Astrocyte (in vitro differentiated cells and primary cell): ENCODE measurements around the gene GLB1L2. TPM values are rescaled to one million over a fixed set of nuclear protein-coding genes. Genes with fewer than 3 reads are reported as not detected.

Experiments used
- DNase-seq: peaks from one replicate; pipeline ENCODE4 v3.0.0-alpha.2; 2010; ENCODE audit warnings: low read depth
- FAIRE-seq: peaks from 2 replicates; lab custom pipeline; 2011; peaks lifted over from hg19 to GRCh38; lab: Jason Lieb, UNC
- H2AFZ ChIP-seq: 2 replicates; pipeline ENCODE4 v1.6.0; 2012; ENCODE audit warnings: low read depth, low read length, inconsistent platforms
- H3K27ac ChIP-seq: 2 replicates; pipeline ENCODE4 v1.5.1; 2011; ENCODE audit warnings: low read depth, low read length, inconsistent platforms
- H3K27me3 ChIP-seq: 2 replicates; pipeline ENCODE4 v1.6.0; 2011; ENCODE audit warnings: low read length, inconsistent platforms; ENCODE audit not compliant: insufficient read depth
- H3K36me3 ChIP-seq: 2 replicates; pipeline ENCODE4 v1.5.1; 2011; ENCODE audit warnings: low read length, inconsistent platforms; ENCODE audit not compliant: insufficient read depth
- H3K4me1 ChIP-seq: 2 replicates; pipeline ENCODE4 v1.5.1; 2011; ENCODE audit warnings: low read length, inconsistent platforms; ENCODE audit not compliant: insufficient read depth
- H3K4me2 ChIP-seq: 2 replicates; pipeline ENCODE4 v1.6.0; 2012; ENCODE audit warnings: low read length, inconsistent platforms
- H3K4me3 ChIP-seq: 2 replicates; pipeline ENCODE4 v1.5.1; 2011; ENCODE audit warnings: low read depth, mild to moderate bottlenecking, low read length, inconsistent platforms; ENCODE audit not compliant: insufficient read depth
- H3K79me2 ChIP-seq: 2 replicates; pipeline ENCODE4 v1.6.0; 2012; ENCODE audit warnings: mild to moderate bottlenecking, low read length, inconsistent platforms; ENCODE audit not compliant: insufficient read depth
- H3K9ac ChIP-seq: 2 replicates; pipeline ENCODE4 v1.6.0; 2012; ENCODE audit warnings: mild to moderate bottlenecking, low read length, inconsistent platforms
- H3K9me3 ChIP-seq: 2 replicates; pipeline ENCODE4 v1.5.1; 2012; ENCODE audit warnings: low read depth, mild to moderate bottlenecking, low read length, inconsistent platforms; ENCODE audit not compliant: insufficient read depth
- H4K20me1 ChIP-seq: 2 replicates; pipeline ENCODE4 v1.6.0; 2012; ENCODE audit warnings: low read length, inconsistent platforms; ENCODE audit not compliant: insufficient read depth
- H3K27ac Mint-ChIP-seq: one replicate; pipeline ENCODE4 v1.8.0; 2021; ENCODE audit warnings: mild to moderate bottlenecking, mixed read lengths; ENCODE audit not compliant: unreplicated experiment
- H3K27me3 Mint-ChIP-seq: one replicate; pipeline ENCODE4 v1.8.0; 2021; ENCODE audit warnings: low read depth, mixed read lengths; ENCODE audit not compliant: unreplicated experiment
- H3K36me3 Mint-ChIP-seq: one replicate; pipeline ENCODE4 v1.8.0; 2021; ENCODE audit warnings: low read depth, mixed read lengths; ENCODE audit not compliant: unreplicated experiment
- H3K4me1 Mint-ChIP-seq: one replicate; pipeline ENCODE4 v1.8.0; 2021; ENCODE audit warnings: low read depth, mixed read lengths; ENCODE audit not compliant: unreplicated experiment
- H3K4me3 Mint-ChIP-seq: one replicate; pipeline ENCODE4 v1.8.0; 2021; ENCODE audit warnings: mild to moderate bottlenecking, moderate library complexity, mixed read lengths; ENCODE audit not compliant: unreplicated experiment
- H3K9me3 Mint-ChIP-seq: one replicate; pipeline ENCODE4 v1.8.0; 2021; ENCODE audit warnings: mild to moderate bottlenecking, mixed read lengths; ENCODE audit not compliant: unreplicated experiment
- CTCF ChIP-seq: IDR thresholded peaks from 2 replicates; pipeline ENCODE4 v1.5.1; 2011; ENCODE audit warnings: low read depth, mild to moderate bottlenecking, inconsistent platforms, low read length, moderate library complexity; ENCODE audit not compliant: insufficient read depth
- EZH2 ChIP-seq: IDR thresholded peaks from 2 replicates; pipeline ENCODE4 v1.6.1; 2012; ENCODE audit warnings: mild to moderate bottlenecking, low read length, inconsistent platforms; ENCODE audit not compliant: insufficient read depth
- total RNA-seq: library from RNA; stranded (reverse); gene quantifications from 2 replicates; pipeline ENCODE4 v1.2.1, GENCODE V29; 2021

Gene GLB1L2
- total RNA-seq, 1 donor from 2014 or later, result 2.8 TPM

- peaks cover 2% of the 10 kb centered on the region for H3K9me3 Mint-ChIP-seq
Measured at GRCh38 chr11:134288486-134288885, 43.3 kb upstream of the GLB1L2 start.

GRCh38 chr11:134289167-134289566 is 42.6 kb upstream of the GLB1L2 start:
- no peaks in the 10 kb centered on the region for H3K36me3 Mint-ChIP-seq

More at GRCh38 chr11:134288486-134288885, 43.3 kb upstream of the GLB1L2 start:
- Histone ChIP-seq H3K27me3 (peaks cover 2% of the 10 kb centered on the region), H3K79me2 (no peaks in the 10 kb centered on the region), H3K36me3 (no peaks in the 10 kb centered on the region), H3K9me3 (no peaks in the 10 kb centered on the region), H4K20me1 (no peaks in the 10 kb centered on the region), H3K4me2 (no peak overlapping the region), H3K4me1 (no peaks in the 10 kb centered on the region), H3K27ac (no peak overlapping the region), H2AFZ (no peak overlapping the region), H3K9ac (no peak overlapping the region), H3K4me3 (no peak overlapping the region)
- TF ChIP-seq CTCF (no peak), EZH2 (no peak)
- Mint-ChIP-seq H3K27me3 (peaks cover 20% of the 10 kb centered on the region), H3K36me3 (no peaks in the 10 kb centered on the region), H3K4me1 (no peaks in the 10 kb centered on the region), H3K4me3 (no peak overlapping the region), H3K27ac (no peak overlapping the region)
- no peak for DNase-seq
- FAIRE-seq, result no peak

More at GRCh38 chr11:134289167-134289566, 42.6 kb upstream of the GLB1L2 start:
- no peaks in the 10 kb centered on the region for H3K36me3 ChIP-seq
- no peak overlapping the region for H2AFZ ChIP-seq
- H3K9me3 Mint-ChIP-seq, result peaks cover 2% of the 10 kb centered on the region
- TF ChIP-seq EZH2 (no peak), CTCF (no peak)
- no peak overlapping the region for H3K4me3 ChIP-seq
- H3K27ac ChIP-seq, result no peak overlapping the region
- H3K4me2 ChIP-seq, result no peak overlapping the region
- H3K27me3 ChIP-seq, result peaks cover 2% of the 10 kb centered on the region
- H3K79me2 ChIP-seq, result no peaks in the 10 kb centered on the region
- H3K27me3 Mint-ChIP-seq, result peaks cover 17% of the 10 kb centered on the region
- no peak overlapping the region for H3K4me3 Mint-ChIP-seq
- no peaks in the 10 kb centered on the region for H3K4me1 ChIP-seq
- H3K9ac ChIP-seq, result no peak overlapping the region
- H4K20me1 ChIP-seq, result no peaks in the 10 kb centered on the region
- H3K4me1 Mint-ChIP-seq, result no peaks in the 10 kb centered on the region
- no peaks in the 10 kb centered on the region for H3K9me3 ChIP-seq
- H3K27ac Mint-ChIP-seq, result peak overlapping the region; percentile 21
- FAIRE-seq, result no peak
- no peak for DNase-seq
